Iris pigment epithelial cell (primary cell): ENCODE measurements around the gene SLC9B2.

ENCODE experiments used
- DNase-seq: peaks from one replicate; pipeline ENCODE4 v3.0.0-alpha.2; 2011; ENCODE audit warnings: low read depth

The SLC9B2 gene

GRCh38 chr4:103075894-103076746 is 441 bp downstream of the SLC9B2 start:
- DNase-seq = peak; percentile 75

DNA sequence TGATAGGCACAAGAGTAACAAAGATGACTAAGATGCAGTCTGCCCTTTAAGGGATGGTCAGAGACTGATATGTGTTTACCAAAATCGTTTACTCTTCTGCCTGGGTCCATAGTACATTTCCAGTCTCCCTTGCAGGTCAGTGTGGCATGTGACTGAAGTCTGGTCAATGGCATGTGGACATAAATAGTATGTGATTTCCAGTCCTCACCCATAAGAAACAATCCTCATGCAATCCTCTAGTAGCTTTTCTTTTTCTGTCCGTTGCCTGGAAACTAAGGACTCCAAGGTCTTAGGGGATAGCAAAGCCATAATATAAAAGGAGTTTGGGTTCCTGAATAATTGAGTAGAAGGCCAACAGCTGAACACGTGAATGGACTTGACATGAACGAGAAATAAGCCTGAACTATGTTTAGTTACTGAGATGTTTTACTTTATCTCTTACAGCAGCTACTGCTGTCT is 1.1 kb downstream of the SLC9B2 start:
- peak; percentile 45 for DNase-seq

DNA sequence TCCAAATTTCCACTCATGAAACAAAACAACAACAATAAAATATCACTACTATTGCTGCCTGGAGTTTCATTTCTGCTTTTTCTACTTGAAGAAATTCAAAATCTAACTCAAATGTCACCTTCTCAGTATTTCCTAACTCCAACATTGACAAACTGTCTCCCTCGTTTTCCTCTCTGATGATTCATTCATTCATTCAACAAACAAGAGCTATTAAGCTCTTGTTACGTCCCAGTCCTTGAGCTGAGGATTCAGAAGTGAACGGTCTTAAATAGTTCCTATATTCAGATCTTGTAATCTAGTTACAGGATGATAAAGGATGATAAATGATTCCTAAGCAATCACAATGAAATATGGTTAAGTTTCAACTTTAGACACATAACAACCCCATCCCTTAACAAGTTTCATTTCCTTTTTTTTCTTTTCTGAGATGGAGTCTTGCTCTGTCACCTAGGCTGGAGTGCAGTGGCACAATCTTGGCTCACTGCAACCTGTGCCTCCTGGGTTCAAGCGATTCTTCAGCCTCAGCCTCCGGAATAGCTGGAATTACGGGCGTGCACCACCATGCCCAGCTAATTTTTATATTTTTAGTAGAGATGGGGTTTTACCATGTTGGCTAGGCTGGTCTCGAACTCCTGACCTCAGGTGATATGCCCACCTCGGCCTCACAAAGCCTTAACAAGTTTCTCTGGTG is 1.7 kb downstream of the SLC9B2 start:
- DNase-seq = peak; percentile 83

DNA sequence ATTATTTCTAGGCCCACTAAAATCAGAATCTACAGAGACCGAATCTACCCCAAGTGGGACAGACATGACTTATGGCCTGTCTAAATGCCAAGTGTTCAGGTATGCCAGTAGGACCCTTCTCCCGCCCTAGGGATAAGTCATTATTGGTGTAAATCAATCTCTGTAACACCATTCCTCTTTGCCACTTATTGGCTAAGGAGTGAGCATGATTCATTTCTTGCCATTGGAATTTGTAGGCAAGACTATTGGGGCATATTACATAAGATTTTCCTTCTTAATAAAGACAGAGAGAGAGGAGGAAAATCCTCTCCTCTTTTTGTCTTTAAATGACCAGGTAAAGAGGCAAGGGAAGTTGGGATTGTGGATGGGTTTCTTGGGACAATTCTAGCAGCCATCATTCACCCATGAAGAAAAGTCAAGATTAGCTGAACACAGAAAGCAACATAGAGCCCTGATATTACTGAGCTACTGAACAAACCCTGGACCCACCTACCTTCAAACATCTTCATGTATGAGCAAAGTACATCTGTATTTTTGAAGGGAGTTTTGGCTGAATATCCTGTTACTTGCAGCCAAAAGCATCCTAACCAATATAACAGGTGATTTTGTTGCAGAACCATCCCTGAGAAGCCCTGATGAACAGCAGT is 2.6 kb downstream of the SLC9B2 start:
- DNase-seq = peak; percentile 26

DNA sequence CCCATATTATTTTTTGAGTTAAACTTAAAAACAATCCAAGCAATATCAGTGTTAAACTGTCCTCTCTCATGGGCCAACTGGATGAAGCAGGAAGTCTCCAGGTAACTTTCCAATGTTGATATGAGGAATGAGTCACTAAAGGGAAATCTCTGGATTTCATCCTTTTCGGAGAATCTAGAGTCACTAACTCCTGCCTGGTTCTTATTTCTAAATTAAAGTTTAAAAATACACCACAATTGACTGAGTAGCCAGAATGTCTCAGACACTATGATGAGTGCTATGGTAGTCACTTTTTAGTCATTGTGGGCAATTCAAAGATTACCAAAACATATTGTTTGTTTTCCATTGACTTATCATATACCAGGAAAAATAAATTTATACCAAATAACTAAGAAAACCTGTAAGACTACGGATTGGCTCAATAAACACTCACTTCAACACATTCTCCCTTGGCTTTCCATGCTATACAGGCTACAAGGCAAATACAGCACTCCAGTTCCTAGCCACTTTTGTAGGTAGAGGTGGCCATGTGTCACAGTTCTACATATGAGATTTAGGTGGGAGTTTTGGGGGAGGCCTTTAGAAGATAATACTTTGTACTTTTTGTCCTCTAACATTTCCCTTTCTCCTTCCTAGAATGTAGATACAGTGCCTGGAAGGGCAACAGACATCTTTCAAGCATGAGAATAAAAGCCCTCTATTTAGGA is 8.6 kb downstream of the SLC9B2 start:
- no peak for DNase-seq

DNA sequence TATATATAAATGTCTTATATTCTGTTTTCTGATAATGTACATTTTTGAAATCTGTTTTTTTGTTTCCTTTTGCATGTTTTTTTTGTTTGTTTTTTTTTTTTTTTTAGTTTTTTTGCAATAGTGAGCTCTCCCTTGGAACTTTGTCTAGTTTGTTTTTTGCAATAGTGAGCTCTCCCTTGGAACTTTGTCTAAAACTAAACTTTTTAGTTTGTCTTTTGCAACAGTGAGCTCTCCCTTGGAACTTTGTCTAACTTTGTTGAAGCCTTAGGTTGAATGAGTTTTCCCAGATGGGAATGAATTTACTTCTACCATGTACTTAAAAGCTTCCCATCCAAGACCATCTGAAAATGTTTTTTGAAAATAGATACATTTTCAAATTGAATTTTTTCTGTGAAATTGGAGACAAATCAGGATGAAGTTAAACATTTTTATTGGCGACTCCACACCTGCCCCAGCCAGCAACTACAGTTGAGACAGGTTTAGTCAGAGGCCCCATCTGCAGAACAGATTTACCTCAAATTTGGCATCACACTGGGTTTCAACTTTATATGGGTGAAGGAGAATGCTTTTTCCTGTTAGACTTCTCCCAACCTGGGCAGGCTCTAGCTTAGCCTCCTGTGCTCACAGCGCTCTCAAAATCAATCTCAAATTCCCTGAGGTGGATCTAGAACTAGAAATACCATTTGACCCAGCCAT is 16.0 kb downstream of the SLC9B2 start:
- no peak for DNase-seq

DNA sequence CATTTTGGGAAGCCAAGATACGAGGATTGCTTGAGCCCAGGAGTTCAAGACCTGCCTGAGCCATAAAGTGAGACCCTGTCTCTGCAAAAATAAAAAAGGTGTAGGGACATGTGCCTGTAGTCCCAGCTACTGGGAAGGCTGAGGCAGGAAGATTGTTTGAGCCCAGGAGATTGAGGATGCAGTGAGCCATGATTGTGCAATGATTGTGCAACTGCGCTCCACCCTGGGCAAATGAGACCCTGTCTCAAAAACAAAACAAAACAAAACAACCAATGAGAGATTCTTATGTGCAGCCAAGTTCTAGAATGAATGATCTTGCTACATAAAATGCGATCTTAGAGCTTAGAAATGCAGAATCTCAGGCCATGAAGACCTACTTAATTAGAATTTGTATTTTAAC is 22.5 kb downstream of the SLC9B2 start:
- peak; percentile 4 for DNase-seq

DNA sequence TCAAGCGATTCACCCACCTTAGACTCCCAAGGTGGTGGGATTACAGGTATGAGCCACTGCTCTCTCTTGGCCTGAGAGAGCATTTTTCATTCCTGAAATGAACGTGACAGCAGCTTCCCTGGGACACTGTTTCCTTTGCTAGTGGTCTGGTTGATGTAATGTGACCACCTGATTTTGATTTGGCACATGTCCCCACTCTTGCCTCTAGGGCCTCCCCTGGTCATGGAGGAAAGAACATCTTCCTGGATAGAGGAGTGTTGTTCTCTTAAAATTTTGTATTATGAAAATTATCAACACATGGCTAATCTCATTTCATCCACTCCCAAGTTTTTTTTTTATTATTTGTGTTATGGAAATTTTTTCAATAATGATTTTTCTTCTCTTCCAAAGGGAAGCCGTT is 23.8 kb downstream of the SLC9B2 start:
- no peak for DNase-seq

DNA sequence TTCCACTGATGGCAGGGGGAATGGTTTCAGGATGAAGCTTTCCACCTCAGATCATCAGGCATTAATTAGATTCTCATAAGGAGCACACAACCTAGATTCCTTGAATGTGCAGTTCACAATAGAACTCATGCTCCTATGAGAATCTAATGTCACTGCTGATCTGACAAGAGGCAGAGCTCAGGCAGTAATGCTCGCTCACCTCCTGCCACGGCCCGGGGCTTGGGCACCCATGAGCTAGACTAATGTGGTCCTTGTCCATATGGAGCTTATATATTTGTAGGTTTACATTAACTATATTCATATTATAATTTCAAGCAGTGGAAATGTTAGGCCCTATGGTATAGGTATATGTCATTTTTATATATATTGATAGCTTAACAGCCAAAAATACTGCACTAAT is 24.4 kb downstream of the SLC9B2 start:
- DNase-seq = no peak

GRCh38 chr4:103050736-103051436 is 25.7 kb downstream of the SLC9B2 start:
- DNase-seq = peak; percentile 34

- DNase-seq = peak; percentile 53
Observed at GRCh38 chr4:103046416-103047290, 29.9 kb downstream of the SLC9B2 start.

DNA sequence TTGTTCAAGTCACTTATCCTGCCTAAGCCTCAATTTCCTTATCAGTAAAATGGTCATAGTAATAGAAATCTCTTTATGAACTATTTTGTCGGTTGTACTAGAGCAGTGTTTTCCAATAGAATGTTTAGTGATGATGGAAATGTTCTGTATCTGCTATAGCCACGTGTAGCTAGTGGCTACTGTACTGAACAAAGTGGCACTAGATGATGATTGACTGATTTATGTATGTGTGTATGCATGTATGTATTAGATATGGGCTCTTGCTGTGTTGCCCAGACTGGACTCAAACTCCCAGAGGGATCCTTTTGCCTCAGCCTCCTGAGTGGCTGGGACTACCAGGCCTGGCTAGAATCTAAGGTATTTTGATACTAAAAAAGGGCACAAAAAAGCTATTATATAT is 32.4 kb downstream of the SLC9B2 start:
- DNase-seq = no peak

GRCh38 chr4:103036169-103036568 is 40.4 kb downstream of the SLC9B2 start:
- no peak for DNase-seq

- DNase-seq = peak; percentile 40
Observed at GRCh38 chr4:103032574-103032973, 44.0 kb downstream of the SLC9B2 start.

GRCh38 chr4:103030791-103031190 is 45.8 kb downstream of the SLC9B2 start:
- DNase-seq = no peak

DNA sequence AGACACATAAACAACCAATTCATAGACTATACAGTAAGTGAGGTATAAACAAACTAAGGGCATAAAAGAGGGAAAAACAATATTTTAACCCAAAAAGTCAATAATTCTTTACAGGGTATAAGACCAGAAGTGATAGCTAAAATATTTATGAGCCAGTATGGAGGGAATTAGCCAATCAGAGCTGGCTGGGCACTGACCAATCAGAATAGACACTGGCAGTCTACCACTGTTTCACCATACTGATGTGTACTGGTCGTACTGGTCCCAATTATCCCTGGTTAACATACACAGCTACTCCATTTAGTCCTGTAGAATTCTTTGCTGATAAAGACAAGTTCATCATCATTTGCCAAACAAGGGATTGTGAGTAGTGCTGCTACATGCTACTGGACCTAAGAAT is 47.3 kb downstream of the SLC9B2 start:
- DNase-seq = no peak

DNA sequence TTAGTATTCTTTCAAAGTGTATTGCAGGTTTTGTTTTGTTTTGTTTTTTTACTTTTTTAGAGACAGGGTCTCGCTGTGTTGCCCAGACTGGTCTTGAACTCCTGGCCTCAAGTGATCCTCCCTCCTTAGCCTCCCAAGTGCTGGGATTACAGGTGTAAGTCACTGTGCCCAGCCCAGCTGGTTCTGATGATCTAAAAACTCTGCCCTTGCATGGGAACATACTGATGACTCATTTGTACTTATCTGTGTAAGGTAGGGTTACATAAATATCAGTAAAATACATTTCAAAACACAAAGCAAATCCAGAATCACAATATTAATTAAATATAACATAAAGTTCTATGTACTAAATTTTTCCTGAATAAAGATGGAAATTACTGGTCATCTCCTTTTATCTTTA is 49.7 kb downstream of the SLC9B2 start:
- DNase-seq = peak; percentile 44

DNA sequence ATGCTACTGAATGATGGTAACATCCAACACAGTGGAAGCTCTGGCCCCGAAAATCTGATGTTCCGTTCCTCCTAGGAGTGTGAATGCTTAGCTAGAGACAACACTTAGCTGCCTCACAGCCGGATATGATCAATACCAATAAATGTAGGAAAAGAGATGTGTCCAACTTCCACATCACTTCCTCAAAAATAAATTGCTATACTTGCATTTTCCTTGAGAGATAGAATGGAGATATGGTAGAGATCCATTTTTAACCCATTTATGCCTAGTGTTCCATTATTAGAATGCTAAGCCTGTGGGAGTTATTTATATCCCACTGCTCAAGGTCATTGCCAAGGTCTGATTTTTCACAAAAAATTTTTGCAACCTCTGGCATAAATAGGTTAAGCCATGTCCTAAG is 51.6 kb downstream of the SLC9B2 start:
- DNase-seq = no peak

- DNase-seq = no peak
Observed at GRCh38 chr4:103021120-103021519, 55.4 kb downstream of the SLC9B2 start.
